ENCODE data around the gene SMCO1.

DNA sequence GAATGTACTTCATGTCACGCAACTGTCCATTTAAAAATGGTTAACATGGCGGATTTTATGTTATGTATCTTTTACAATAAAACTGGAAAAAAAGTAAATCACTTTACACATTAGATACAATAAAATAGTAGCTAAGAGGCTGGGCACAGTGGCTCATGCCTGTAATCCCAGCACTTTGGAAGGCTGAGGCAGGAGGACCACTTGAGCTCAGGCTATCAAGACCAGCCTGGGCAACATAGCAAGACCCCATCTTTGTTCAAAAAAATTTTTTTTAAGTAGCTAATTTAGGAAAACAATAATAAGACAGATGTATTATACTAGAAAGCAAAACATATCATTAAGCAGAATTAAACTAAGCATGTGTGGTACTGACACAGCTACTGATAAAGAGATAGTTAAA is 23.1 kb downstream of the SMCO1 start:
- TF ChIP-seq POLR2A (IDR thresholded peaks at IDR 0.05), result no peak
- TF ChIP-seq, protein P1, sequence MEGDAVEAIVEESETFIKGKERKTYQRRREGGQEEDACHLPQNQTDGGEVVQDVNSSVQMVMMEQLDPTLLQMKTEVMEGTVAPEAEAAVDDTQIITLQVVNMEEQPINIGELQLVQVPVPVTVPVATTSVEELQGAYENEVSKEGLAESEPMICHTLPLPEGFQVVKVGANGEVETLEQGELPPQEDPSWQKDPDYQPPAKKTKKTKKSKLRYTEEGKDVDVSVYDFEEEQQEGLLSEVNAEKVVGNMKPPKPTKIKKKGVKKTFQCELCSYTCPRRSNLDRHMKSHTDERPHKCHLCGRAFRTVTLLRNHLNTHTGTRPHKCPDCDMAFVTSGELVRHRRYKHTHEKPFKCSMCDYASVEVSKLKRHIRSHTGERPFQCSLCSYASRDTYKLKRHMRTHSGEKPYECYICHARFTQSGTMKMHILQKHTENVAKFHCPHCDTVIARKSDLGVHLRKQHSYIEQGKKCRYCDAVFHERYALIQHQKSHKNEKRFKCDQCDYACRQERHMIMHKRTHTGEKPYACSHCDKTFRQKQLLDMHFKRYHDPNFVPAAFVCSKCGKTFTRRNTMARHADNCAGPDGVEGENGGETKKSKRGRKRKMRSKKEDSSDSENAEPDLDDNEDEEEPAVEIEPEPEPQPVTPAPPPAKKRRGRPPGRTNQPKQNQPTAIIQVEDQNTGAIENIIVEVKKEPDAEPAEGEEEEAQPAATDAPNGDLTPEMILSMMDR (IDR thresholded peaks at IDR 0.05), result no peak
